Naive thymus-derived CD4-positive, alpha-beta T cell (primary cell): ENCODE data around the gene NPAS3. TPM values are rescaled to one million over a fixed set of nuclear protein-coding genes. Genes with fewer than 3 reads are reported as not detected.

Source experiments
- ATAC-seq: fragments of 150-1000 bp; cut with Tn5 transposase; 2 replicates; pipeline ENCODE4 v1.10.0; 2021; ENCODE audit warnings: mild to moderate bottlenecking, moderate library complexity
- CTCF ChIA-PET: fragments of 350-600 bp; sonication (Branson Sonifier 250); formaldehyde crosslinking; loops from one replicate; lab custom pipeline; 2021; ENCODE audit warnings: antibody characterized with exemption; lab: Charles Lee
- POLR2A ChIA-PET: fragments of 350-600 bp; sonication (Branson Sonifier 250); formaldehyde crosslinking; loops from one replicate; lab custom pipeline; 2021; ENCODE audit warnings: antibody characterized with exemption, inconsistent platforms; lab: Charles Lee
- DNase-seq, 9 donors: peaks; one replicate each; pipeline versions ENCODE4 v3.0.0 to v3.0.0-alpha.2; 2020 to 2022; ENCODE audit warnings: mixed read lengths in 1 of 9
- H3K27ac ChIP-seq: one replicate; pipeline ENCODE4 v1.7.0; 2013; ENCODE audit warnings: mild to moderate bottlenecking, low read depth, low read length, moderate library complexity
- H3K27me3 ChIP-seq, 2 donors: one replicate each; pipeline ENCODE4 v1.7.0; 2013; ENCODE audit warnings: low read length in 2 of 2, mild to moderate bottlenecking in 2 of 2, moderate library complexity in 2 of 2; ENCODE audit not compliant: control insufficient read depth in 2 of 2, insufficient read depth in 2 of 2
- H3K36me3 ChIP-seq, 3 experiments: 1 replicate in 2 of 3; 2 replicates in 1 of 3; pipeline ENCODE4 v1.7.0; 2013; ENCODE audit warnings: low read length in 3 of 3, mild to moderate bottlenecking in 3 of 3, moderate library complexity in 1 of 3; ENCODE audit not compliant: insufficient read depth in 3 of 3, control insufficient read depth in 2 of 3
- H3K4me1 ChIP-seq, 2 donors: one replicate each; pipeline ENCODE4 v1.7.0; 2013; ENCODE audit warnings: low read length in 2 of 2, mild to moderate bottlenecking in 2 of 2, moderate library complexity in 1 of 2; ENCODE audit not compliant: control insufficient read depth in 2 of 2, insufficient read depth in 2 of 2
- H3K4me3 ChIP-seq: 2 replicates; pipeline ENCODE4 v1.7.0; 2013; ENCODE audit warnings: mild to moderate bottlenecking, low read length
- H3K9me3 ChIP-seq, 3 experiments: 1 replicate in 2 of 3; 2 replicates in 1 of 3; pipeline ENCODE4 v1.7.0; 2013; ENCODE audit warnings: low read length in 3 of 3; ENCODE audit not compliant: control insufficient read depth in 2 of 3
- H3K27ac Mint-ChIP-seq, 9 donors: one replicate each; pipeline ENCODE4 v1.8.0; 2020 to 2022; ENCODE audit warnings: mixed read lengths in 9 of 9, mild to moderate bottlenecking in 8 of 9, moderate library complexity in 5 of 9, inconsistent platforms in 2 of 9
- H3K27me3 Mint-ChIP-seq, 5 donors: one replicate each; pipeline ENCODE4 v1.8.0; 2021 to 2022; ENCODE audit warnings: mixed read lengths in 5 of 5, mild to moderate bottlenecking in 1 of 5
- H3K36me3 Mint-ChIP-seq, 5 donors: one replicate each; pipeline ENCODE4 v1.8.0; 2020 to 2022; ENCODE audit warnings: mixed read lengths in 5 of 5, mild to moderate bottlenecking in 3 of 5, inconsistent platforms in 1 of 5
- H3K4me1 Mint-ChIP-seq, 7 donors: one replicate each; pipeline ENCODE4 v1.8.0; 2020 to 2022; ENCODE audit warnings: mixed read lengths in 7 of 7, mild to moderate bottlenecking in 3 of 7, inconsistent platforms in 1 of 7
- H3K4me3 Mint-ChIP-seq, 10 donors: one replicate each; pipeline ENCODE4 v1.8.0; 2020 to 2022; ENCODE audit warnings: mild to moderate bottlenecking in 10 of 10, mixed read lengths in 10 of 10, moderate library complexity in 6 of 10, inconsistent platforms in 2 of 10
- H3K9me3 Mint-ChIP-seq, 11 donors: one replicate each; pipeline ENCODE4 v1.8.0; 2020 to 2022; ENCODE audit warnings: mixed read lengths in 11 of 11, mild to moderate bottlenecking in 4 of 11, inconsistent platforms in 1 of 11, moderate library complexity in 1 of 11
- intact Hi-C, 2 donors: fragments of 100-400 bp; cut with micrococcal nuclease; formaldehyde crosslinking; loops; one replicate each; pipeline ENCODE4 v1.15.1; 2023
- polyA plus RNA-seq, 2 donors: library from polyadenylated mRNA; unstranded; fragments of 300-500 nt; fragmentation: Illumina TruSeq; gene quantifications; one replicate each; pipeline ENCODE4 v1.2.3, GENCODE V29; 2021
- total RNA-seq, 6 experiments: library from RNA in 5 of 6; stranded (reverse) in 5 of 6; gene quantifications; 1 replicate in 5 of 6; 2 replicates in 1 of 6; pipeline ENCODE4 v1.2.3 and lab custom pipeline; 2021 to 2026

Gene NPAS3
- total and polyA plus RNA-seq, 7 experiments from 2014 or later: not detected

- no peaks in the 10 kb centered on the region for H3K9me3 ChIP-seq
- ATAC-seq (no peak), DNase-seq (no peak)
- H3K27me3 ChIP-seq: no peaks in the 10 kb centered on the region
- Mint-ChIP-seq H3K27ac (no peak overlapping the region), H3K36me3 (no peaks in the 10 kb centered on the region), H3K4me1 (no peaks in the 10 kb centered on the region), H3K4me3 (no peak overlapping the region), H3K9me3 (peaks cover 0 to 33% (median 7%) of the 10 kb centered on the region in 11 donors), H3K27me3 (peaks cover 0 to 1% (median 0%) of the 10 kb centered on the region in 5 donors)
- H3K36me3 ChIP-seq: no peaks in the 10 kb centered on the region
- no peaks in the 10 kb centered on the region for H3K4me1 ChIP-seq
- ChIA-PET POLR2A (no interaction called here), CTCF (no interaction called here)
- intact Hi-C loops: no loop called here
- no peak overlapping the region for H3K4me3 ChIP-seq
- no peak overlapping the region for H3K27ac ChIP-seq
These were observed 101.9 kb downstream of the NPAS3 start for GRCh38 chr14:33040372-33041140.

GRCh38 chr14:33042591-33042990 lies 103.9 kb downstream of the NPAS3 start:
- CTCF ChIA-PET: no interaction called here
- ATAC-seq: no peak
- intact Hi-C loops: no loop called here

GRCh38 chr14:33045760-33046159 lies 107.1 kb downstream of the NPAS3 start:
- Histone ChIP-seq H3K4me1 (no peaks in the 10 kb centered on the region), H3K9me3 (no peaks in the 10 kb centered on the region), H3K36me3 (no peaks in the 10 kb centered on the region), H3K4me3 (no peak overlapping the region), H3K27ac (no peak overlapping the region), H3K27me3 (no peaks in the 10 kb centered on the region)
- ChIA-PET CTCF (no interaction called here), POLR2A (no interaction called here)
- no peak for DNase-seq
- Mint-ChIP-seq H3K27me3 (no peaks in the 10 kb centered on the region), H3K9me3 (peaks cover 2 to 46% (median 13%) of the 10 kb centered on the region in 11 donors), H3K4me3 (no peak overlapping the region), H3K27ac (no peak overlapping the region), H3K36me3 (peaks cover 0 to 5% (median 0%) of the 10 kb centered on the region in 5 donors), H3K4me1 (no peaks in the 10 kb centered on the region)
- intact Hi-C loops: no loop called here
- ATAC-seq: no peak

More at GRCh38 chr14:33042591-33042990, 103.9 kb downstream of the NPAS3 start:
- Mint-ChIP-seq H3K27me3 (no peaks in the 10 kb centered on the region), H3K36me3 (peaks cover 0 to 5% (median 0%) of the 10 kb centered on the region in 5 donors), H3K4me1 (no peaks in the 10 kb centered on the region), H3K27ac (no peak overlapping the region), H3K4me3 (no peak overlapping the region), H3K9me3 (peaks cover 5 to 41% (median 7%) of the 10 kb centered on the region in 11 donors)
- no peaks in the 10 kb centered on the region for H3K36me3 ChIP-seq
- no peaks in the 10 kb centered on the region for H3K27me3 ChIP-seq
- H3K9me3 ChIP-seq: no peaks in the 10 kb centered on the region
- H3K4me3 ChIP-seq: no peak overlapping the region
- H3K4me1 ChIP-seq: no peaks in the 10 kb centered on the region
- DNase-seq: no peak
- POLR2A ChIA-PET: no interaction called here
- H3K27ac ChIP-seq: no peak overlapping the region

- Mint-ChIP-seq H3K27ac (no peak overlapping the region), H3K27me3 (peaks cover 0 to 4% (median 0%) of the 10 kb centered on the region in 5 donors), H3K36me3 (no peaks in the 10 kb centered on the region), H3K4me1 (no peaks in the 10 kb centered on the region), H3K4me3 (no peak overlapping the region), H3K9me3 (peaks cover 0 to 10% (median 3%) of the 10 kb centered on the region in 11 donors)
- H3K27me3 ChIP-seq: no peaks in the 10 kb centered on the region
- no peaks in the 10 kb centered on the region for H3K4me1 ChIP-seq
- CTCF ChIA-PET: no interaction called here
- H3K4me3 ChIP-seq: no peak overlapping the region
- intact Hi-C loops: no loop called here
- POLR2A ChIA-PET: no interaction called here
- no peak for DNase-seq
- H3K27ac ChIP-seq: no peak overlapping the region
- no peaks in the 10 kb centered on the region for H3K9me3 ChIP-seq
- no peaks in the 10 kb centered on the region for H3K36me3 ChIP-seq
- ATAC-seq: no peak
These were observed 114.3 kb downstream of the NPAS3 start for GRCh38 chr14:33052943-33053342.

GRCh38 chr14:33056213-33056612 lies 117.5 kb downstream of the NPAS3 start:
- no peak for ATAC-seq
- peaks cover 0 to 10% (median 0%) of the 10 kb centered on the region in 5 donors for H3K27me3 Mint-ChIP-seq
- no peak overlapping the region for H3K27ac Mint-ChIP-seq
- no peak for DNase-seq
- Histone ChIP-seq H3K4me1 (no peaks in the 10 kb centered on the region), H3K9me3 (no peaks in the 10 kb centered on the region), H3K27ac (no peak overlapping the region), H3K4me3 (no peak overlapping the region), H3K27me3 (no peaks in the 10 kb centered on the region), H3K36me3 (no peaks in the 10 kb centered on the region)
- no peaks in the 10 kb centered on the region for H3K4me1 Mint-ChIP-seq
- no peaks in the 10 kb centered on the region for H3K36me3 Mint-ChIP-seq
- no peak overlapping the region for H3K4me3 Mint-ChIP-seq
- CTCF ChIA-PET: no interaction called here
- intact Hi-C loops: no loop called here
- H3K9me3 Mint-ChIP-seq: peaks cover 0 to 11% (median 2%) of the 10 kb centered on the region in 11 donors
- POLR2A ChIA-PET: no interaction called here

- no peak overlapping the region for H3K4me3 ChIP-seq
- peaks cover 0 to 11% (median 2%) of the 10 kb centered on the region in 11 donors for H3K9me3 Mint-ChIP-seq
- DNase-seq: no peak
- H3K4me1 Mint-ChIP-seq: no peaks in the 10 kb centered on the region
- ATAC-seq: no peak
- H3K4me3 Mint-ChIP-seq: no peak overlapping the region
- no peaks in the 10 kb centered on the region for H3K36me3 Mint-ChIP-seq
- H3K27me3 ChIP-seq: no peaks in the 10 kb centered on the region
- H3K27me3 Mint-ChIP-seq: peaks cover 0 to 10% (median 0%) of the 10 kb centered on the region in 5 donors
- intact Hi-C loops: no loop called here
- H3K27ac ChIP-seq: no peak overlapping the region
- CTCF ChIA-PET: no interaction called here
- H3K27ac Mint-ChIP-seq: no peak overlapping the region
- H3K36me3 ChIP-seq: no peaks in the 10 kb centered on the region
- no peaks in the 10 kb centered on the region for H3K4me1 ChIP-seq
- POLR2A ChIA-PET: no interaction called here
- H3K9me3 ChIP-seq: no peaks in the 10 kb centered on the region
These were observed 118.9 kb downstream of the NPAS3 start for GRCh38 chr14:33057585-33057984.
